K562 (cell line): ENCODE data around the gene RABGAP1. TPM values are rescaled to one million over a fixed set of nuclear protein-coding genes. Genes with fewer than 3 reads are reported as not detected.

Experiments
- ATF7 ChIP-seq: fragments of 450-650 bp; IDR thresholded peaks from 2 replicates; pipeline ENCODE4 v1.7.1; 2014; ENCODE audit warnings: mild to moderate bottlenecking, moderate library complexity
- CAMTA2 ChIP-seq: fragments of 250-450 bp; sonication (Bioruptor Pico); conservative IDR thresholded peaks from 2 replicates; pipeline ENCODE4 v1.5.1; 2022
- CHD2 ChIP-seq: IDR thresholded peaks from 2 replicates; pipeline ENCODE4 v1.6.1; 2011; ENCODE audit warnings: low read depth, low read length
- CREBBP ChIP-seq: IDR thresholded peaks from one replicate; pipeline ENCODE4 v1.6.1; 2012; ENCODE audit warnings: low read depth, mild to moderate bottlenecking, control low read depth, inconsistent platforms, low read length
- FOXK2 ChIP-seq, 2 experiments: fragments of 450-650 bp; IDR thresholded peaks in 1 of 2; conservative IDR thresholded peaks in 1 of 2; 2 replicates each; pipeline ENCODE4 v1.6.1; 2016; ENCODE audit warnings: low read depth in 2 of 2, mild to moderate bottlenecking in 1 of 2
- HMGN3 ChIP-seq: IDR thresholded peaks from 2 replicates; pipeline ENCODE4 v1.6.1; 2011; ENCODE audit warnings: borderline replicate concordance, low read depth, mild to moderate bottlenecking, mixed read lengths, low read length; ENCODE audit not compliant: insufficient read length; ENCODE audit errors: extremely low read depth
- ILK ChIP-seq: fragments of 450-650 bp; IDR thresholded peaks from 2 replicates; pipeline ENCODE4 v1.6.1; 2016; ENCODE audit warnings: missing genetic modification characterization, low read depth, mild to moderate bottlenecking, missing compliant biosample characterization, moderate library complexity, borderline replicate concordance
- LEF1 ChIP-seq: fragments of 450-650 bp; IDR thresholded peaks from 2 replicates; pipeline ENCODE4 v1.6.1; 2016; ENCODE audit warnings: mild to moderate bottlenecking
- MXI1 ChIP-seq: IDR thresholded peaks from 2 replicates; pipeline ENCODE4 v1.6.1; 2011; ENCODE audit warnings: low read depth, mild to moderate bottlenecking, improper control_type of control experiment, low read length
- NR1H2 ChIP-seq: sonication (generic); formaldehyde crosslinking; IDR thresholded peaks from 2 replicates; pipeline ENCODE4 v1.4.0; 2020; ENCODE audit warnings: mild to moderate bottlenecking, missing genetic modification reagents
- POLR2A ChIP-seq: fragments of 450-650 bp; conservative IDR thresholded peaks from 2 replicates; pipeline ENCODE4 v1.6.1; 2016
- POLR2AphosphoS5 ChIP-seq: IDR thresholded peaks from 2 replicates; pipeline ENCODE4 v1.6.1; 2011; ENCODE audit warnings: mild to moderate bottlenecking, low read depth, low read length, moderate library complexity; ENCODE audit not compliant: control insufficient read depth, insufficient read depth
- SIN3A ChIP-seq, 2 experiments: fragments of 150-350 bp in 1 of 2; IDR thresholded peaks; 2 replicates each; pipeline ENCODE4 v1.6.1; 2011 to 2016; ENCODE audit warnings: borderline replicate concordance in 2 of 2, low read depth in 2 of 2, low read length in 2 of 2, mild to moderate bottlenecking in 2 of 2, moderate library complexity in 2 of 2; ENCODE audit not compliant: control insufficient read depth in 1 of 2
- ZNF311 ChIP-seq: fragments of 250-450 bp; sonication (Bioruptor Pico); IDR thresholded peaks from 2 replicates; pipeline ENCODE4 v1.4.0; 2020; ENCODE audit warnings: mild to moderate bottlenecking, moderate library complexity
- polyA plus RNA-seq, 8 experiments: library from polyadenylated mRNA; depleted of rRNA in 4 of 8; stranded (reverse) in 5 of 8; unstranded in 3 of 8; fragments of >200 nt; fragmentation: Nextera tagmentation in 2 of 8; fragmentation: Illumina TruSeq in 1 of 8; extraction: Ambion mirVana in 2 of 8; extraction: Trizol in 1 of 8; gene quantifications; 2 replicates each; pipeline versions ENCODE4 v1.2.1 to v1.2.3, GENCODE V29; 2011 to 2014; ENCODE audit warnings: inconsistent platforms in 1 of 8, missing spikeins in 1 of 8
- total RNA-seq, 7 experiments: library from RNA; depleted of rRNA in 6 of 7; stranded (reverse); fragments of >200 nt in 6 of 7; fragmentation: Illumina TruSeq in 2 of 7; extraction: Trizol in 2 of 7; gene quantifications; 2 replicates each; pipeline versions ENCODE4 v1.2.1 to v1.2.3, GENCODE V29; 2011 to 2021; ENCODE audit warnings: low replicate concordance in 1 of 7
- TF ChIP-seq, protein P1 (sequence below): fragments of 450-650 bp; IDR thresholded peaks from 2 replicates; pipeline ENCODE4 v1.6.1; 2014; ENCODE audit warnings: low read depth, mild to moderate bottlenecking, moderate library complexity, borderline replicate concordance
- TF ChIP-seq, protein P2 (sequence below): sonication (generic); formaldehyde crosslinking; IDR thresholded peaks from 2 replicates; pipeline ENCODE4 v1.8.0; 2022; ENCODE audit warnings: mild to moderate bottlenecking, low read depth, missing genetic modification reagents
- TF ChIP-seq, protein P3 (sequence below), 2 experiments: fragments of 450-650 bp in 1 of 2; IDR thresholded peaks; 2 replicates each; pipeline ENCODE4 v1.6.1; 2011 to 2017; ENCODE audit warnings: low read depth in 2 of 2, antibody characterized with exemption in 1 of 2, borderline replicate concordance in 1 of 2, low read length in 1 of 2, mild to moderate bottlenecking in 1 of 2, mixed read lengths in 1 of 2; ENCODE audit not compliant: control insufficient read depth in 1 of 2
- TF ChIP-seq, protein P4 (sequence below): sonication (generic); formaldehyde crosslinking; IDR thresholded peaks from 2 replicates; pipeline ENCODE4 v1.4.0; 2020; ENCODE audit warnings: mild to moderate bottlenecking, missing genetic modification reagents

The RABGAP1 gene
- total and polyA plus RNA-seq, 9 of the 15 experiments (the other 6 are each of a cell fraction or from before 2014, with no cell fraction given) = 1.5 to 22.7 (median 13.1) TPM

DNA sequence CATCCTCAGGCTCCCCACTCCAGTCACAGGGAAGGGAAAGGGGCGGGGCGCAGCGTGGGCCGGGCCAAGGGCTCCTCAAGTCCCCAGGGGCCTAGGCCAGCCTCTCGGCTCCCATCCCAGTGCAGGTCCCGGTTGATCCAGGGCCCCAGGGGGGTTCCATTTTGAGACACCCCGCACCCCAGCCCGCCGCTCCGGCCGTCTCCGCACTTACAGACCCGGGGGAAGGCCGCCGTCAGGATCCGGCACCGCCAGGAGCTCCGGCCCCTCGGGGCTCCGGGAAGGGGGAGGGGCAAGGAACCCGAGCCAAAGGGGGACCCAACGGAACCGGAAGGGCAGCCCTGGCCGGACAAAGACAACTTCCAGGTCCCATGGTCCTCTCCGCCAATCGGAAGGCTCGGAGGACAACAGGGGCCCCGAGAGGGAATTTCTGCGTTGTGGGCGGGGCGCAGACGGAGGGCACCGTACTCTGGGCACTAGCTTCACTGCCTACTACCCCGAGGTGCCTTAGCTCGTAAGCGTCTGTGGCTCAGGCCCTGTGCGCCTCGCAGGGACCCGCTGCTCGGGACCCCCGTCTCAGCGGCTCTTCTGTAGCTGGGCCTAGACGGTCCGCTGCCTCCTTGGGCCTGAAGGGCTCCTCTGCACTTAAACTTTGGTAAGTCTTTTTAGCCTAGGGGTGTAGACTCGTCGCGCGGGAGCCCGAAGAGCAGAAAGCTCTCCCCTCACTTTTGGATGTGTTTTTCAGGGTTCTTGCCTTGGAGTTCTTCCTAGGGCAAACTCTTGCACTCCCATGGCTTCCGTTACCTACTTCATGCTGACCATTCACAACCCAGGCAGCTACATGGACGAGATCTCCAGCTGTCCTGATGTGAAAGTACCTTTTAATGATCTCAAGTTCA is 9.3 kb upstream of the RABGAP1 start, which contains the start of gene ZBTB26 (continued):
- TF ChIP-seq CREBBP = no peak
- TF ChIP-seq NR1H2 (CRISPR knock-in tag) = 0 out of 2 replicates have a peak, but pooled peaks have one; percentile 41
- TF ChIP-seq ZNF311 (CRISPR knock-in tag) = no peak
- TF ChIP-seq FOXK2 (conservative IDR thresholded peaks at IDR 0.05 in 1 of 2, IDR thresholded peaks at IDR 0.05 in 1 of 2; ENCODE audit: low read depth in 2 of 2) = peak; percentile 80 to 81
- TF ChIP-seq MXI1 = 0 out of 2 replicates have a peak, but pooled peaks have one; percentile 10
- TF ChIP-seq, protein P1, sequence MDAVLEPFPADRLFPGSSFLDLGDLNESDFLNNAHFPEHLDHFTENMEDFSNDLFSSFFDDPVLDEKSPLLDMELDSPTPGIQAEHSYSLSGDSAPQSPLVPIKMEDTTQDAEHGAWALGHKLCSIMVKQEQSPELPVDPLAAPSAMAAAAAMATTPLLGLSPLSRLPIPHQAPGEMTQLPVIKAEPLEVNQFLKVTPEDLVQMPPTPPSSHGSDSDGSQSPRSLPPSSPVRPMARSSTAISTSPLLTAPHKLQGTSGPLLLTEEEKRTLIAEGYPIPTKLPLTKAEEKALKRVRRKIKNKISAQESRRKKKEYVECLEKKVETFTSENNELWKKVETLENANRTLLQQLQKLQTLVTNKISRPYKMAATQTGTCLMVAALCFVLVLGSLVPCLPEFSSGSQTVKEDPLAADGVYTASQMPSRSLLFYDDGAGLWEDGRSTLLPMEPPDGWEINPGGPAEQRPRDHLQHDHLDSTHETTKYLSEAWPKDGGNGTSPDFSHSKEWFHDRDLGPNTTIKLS = no peak
- peak; percentile 39; the same call in 1 of the 2 replicates for TF ChIP-seq LEF1
- TF ChIP-seq POLR2AphosphoS5 = 0 out of 2 replicates have a peak, but pooled peaks have one; percentile 31
- TF ChIP-seq CAMTA2 = no peak
- TF ChIP-seq, protein P2, sequence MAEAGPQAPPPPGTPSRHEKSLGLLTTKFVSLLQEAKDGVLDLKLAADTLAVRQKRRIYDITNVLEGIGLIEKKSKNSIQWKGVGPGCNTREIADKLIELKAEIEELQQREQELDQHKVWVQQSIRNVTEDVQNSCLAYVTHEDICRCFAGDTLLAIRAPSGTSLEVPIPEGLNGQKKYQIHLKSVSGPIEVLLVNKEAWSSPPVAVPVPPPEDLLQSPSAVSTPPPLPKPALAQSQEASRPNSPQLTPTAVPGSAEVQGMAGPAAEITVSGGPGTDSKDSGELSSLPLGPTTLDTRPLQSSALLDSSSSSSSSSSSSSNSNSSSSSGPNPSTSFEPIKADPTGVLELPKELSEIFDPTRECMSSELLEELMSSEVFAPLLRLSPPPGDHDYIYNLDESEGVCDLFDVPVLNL (CRISPR knock-in tag) = 0 out of 2 replicates have a peak, but pooled peaks have one; percentile 61
- TF ChIP-seq, protein P3, sequence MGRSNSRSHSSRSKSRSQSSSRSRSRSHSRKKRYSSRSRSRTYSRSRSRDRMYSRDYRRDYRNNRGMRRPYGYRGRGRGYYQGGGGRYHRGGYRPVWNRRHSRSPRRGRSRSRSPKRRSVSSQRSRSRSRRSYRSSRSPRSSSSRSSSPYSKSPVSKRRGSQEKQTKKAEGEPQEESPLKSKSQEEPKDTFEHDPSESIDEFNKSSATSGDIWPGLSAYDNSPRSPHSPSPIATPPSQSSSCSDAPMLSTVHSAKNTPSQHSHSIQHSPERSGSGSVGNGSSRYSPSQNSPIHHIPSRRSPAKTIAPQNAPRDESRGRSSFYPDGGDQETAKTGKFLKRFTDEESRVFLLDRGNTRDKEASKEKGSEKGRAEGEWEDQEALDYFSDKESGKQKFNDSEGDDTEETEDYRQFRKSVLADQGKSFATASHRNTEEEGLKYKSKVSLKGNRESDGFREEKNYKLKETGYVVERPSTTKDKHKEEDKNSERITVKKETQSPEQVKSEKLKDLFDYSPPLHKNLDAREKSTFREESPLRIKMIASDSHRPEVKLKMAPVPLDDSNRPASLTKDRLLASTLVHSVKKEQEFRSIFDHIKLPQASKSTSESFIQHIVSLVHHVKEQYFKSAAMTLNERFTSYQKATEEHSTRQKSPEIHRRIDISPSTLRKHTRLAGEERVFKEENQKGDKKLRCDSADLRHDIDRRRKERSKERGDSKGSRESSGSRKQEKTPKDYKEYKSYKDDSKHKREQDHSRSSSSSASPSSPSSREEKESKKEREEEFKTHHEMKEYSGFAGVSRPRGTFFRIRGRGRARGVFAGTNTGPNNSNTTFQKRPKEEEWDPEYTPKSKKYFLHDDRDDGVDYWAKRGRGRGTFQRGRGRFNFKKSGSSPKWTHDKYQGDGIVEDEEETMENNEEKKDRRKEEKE (IDR thresholded peaks at IDR 0.05; ENCODE audit: borderline replicate concordance in 1 of 2, control insufficient read depth in 1 of 2, low read depth in 2 of 2, low read length in 1 of 2) = 0 out of 4 replicates have a peak, but pooled peaks of 1 of the 2 experiments have one; percentile 35
- TF ChIP-seq ATF7 = peak; percentile 67; the same call in 1 of the 2 replicates
- TF ChIP-seq, protein P4, sequence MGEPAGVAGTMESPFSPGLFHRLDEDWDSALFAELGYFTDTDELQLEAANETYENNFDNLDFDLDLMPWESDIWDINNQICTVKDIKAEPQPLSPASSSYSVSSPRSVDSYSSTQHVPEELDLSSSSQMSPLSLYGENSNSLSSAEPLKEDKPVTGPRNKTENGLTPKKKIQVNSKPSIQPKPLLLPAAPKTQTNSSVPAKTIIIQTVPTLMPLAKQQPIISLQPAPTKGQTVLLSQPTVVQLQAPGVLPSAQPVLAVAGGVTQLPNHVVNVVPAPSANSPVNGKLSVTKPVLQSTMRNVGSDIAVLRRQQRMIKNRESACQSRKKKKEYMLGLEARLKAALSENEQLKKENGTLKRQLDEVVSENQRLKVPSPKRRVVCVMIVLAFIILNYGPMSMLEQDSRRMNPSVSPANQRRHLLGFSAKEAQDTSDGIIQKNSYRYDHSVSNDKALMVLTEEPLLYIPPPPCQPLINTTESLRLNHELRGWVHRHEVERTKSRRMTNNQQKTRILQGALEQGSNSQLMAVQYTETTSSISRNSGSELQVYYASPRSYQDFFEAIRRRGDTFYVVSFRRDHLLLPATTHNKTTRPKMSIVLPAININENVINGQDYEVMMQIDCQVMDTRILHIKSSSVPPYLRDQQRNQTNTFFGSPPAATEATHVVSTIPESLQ (CRISPR knock-in tag) = 0 out of 2 replicates have a peak, but pooled peaks have one; percentile 27
- peak in 1 of 2 experiments; percentile 27; a peak in 1 of 4 replicates for TF ChIP-seq SIN3A (IDR thresholded peaks at IDR 0.05; ENCODE audit: borderline replicate concordance in 2 of 2, control insufficient read depth in 1 of 2, low read depth in 2 of 2, low read length in 2 of 2)
- no peak for TF ChIP-seq ILK (tag)
- peak; percentile 74 for TF ChIP-seq POLR2A
- TF ChIP-seq HMGN3 = peak; percentile 41
- peak; percentile 58 for TF ChIP-seq CHD2
